Germinal center (tissue), 1 donor: ENCODE results near the gene PRMT1.

Experiments
- DNase-seq: peaks from one replicate; pipeline ENCODE4 v3.0.0; 2012; ENCODE audit warnings: mixed read lengths, low spot score

The PRMT1 gene

GRCh38 chr19:49651820-49652550 is 25.1 kb upstream of the PRMT1 start:
- DNase-seq = no peak

- no peak for DNase-seq
Measured at GRCh38 chr19:49652551-49653465, 24.3 kb upstream of the PRMT1 start.

- DNase-seq = no peak
Measured at GRCh38 chr19:49653466-49653806, 23.6 kb upstream of the PRMT1 start.

- DNase-seq = no peak
Measured at GRCh38 chr19:49654581-49654980, 22.5 kb upstream of the PRMT1 start.

- no peak for DNase-seq
Measured at GRCh38 chr19:49655570-49656455, 21.3 kb upstream of the PRMT1 start.

GRCh38 chr19:49656456-49657109 is 20.5 kb upstream of the PRMT1 start:
- DNase-seq = no peak

- no peak for DNase-seq
Measured at GRCh38 chr19:49657493-49658138, 19.5 kb upstream of the PRMT1 start.

GRCh38 chr19:49658139-49658517 is 18.9 kb upstream of the PRMT1 start:
- DNase-seq = no peak

- no peak for DNase-seq
Measured at GRCh38 chr19:49658566-49659442, 18.3 kb upstream of the PRMT1 start.

GRCh38 chr19:49660338-49660961 is 16.6 kb upstream of the PRMT1 start:
- DNase-seq = no peak

GRCh38 chr19:49662011-49662410 is 15.1 kb upstream of the PRMT1 start:
- no peak for DNase-seq

- no peak for DNase-seq
Measured at GRCh38 chr19:49663224-49663623, 13.8 kb upstream of the PRMT1 start.

GRCh38 chr19:49664171-49665035 is 12.7 kb upstream of the PRMT1 start:
- DNase-seq = peak; percentile 90

- no peak for DNase-seq
Measured at GRCh38 chr19:49665036-49665350, 12.1 kb upstream of the PRMT1 start.

- DNase-seq = peak; percentile 98
Measured at GRCh38 chr19:49665351-49666119, 11.5 kb upstream of the PRMT1 start, which contains the start of the genes BCL2L12 and IRF3. BCL2L12 (plus strand) TSS chr19:49665933; CDS start chr19:49666693, 760 bp downstream. IRF3 (minus strand) TSS chr19:49665857; CDS start chr19:49664838, 1,019 bp downstream.

- no peak for DNase-seq
Measured at GRCh38 chr19:49666120-49666444, 11.0 kb upstream of the PRMT1 start.

GRCh38 chr19:49667473-49667872 is 9.6 kb upstream of the PRMT1 start:
- no peak for DNase-seq

- DNase-seq = no peak
Measured at GRCh38 chr19:49669516-49669915, 7.6 kb upstream of the PRMT1 start.
